Activated CD8-positive, alpha-beta memory T cell treated with anti-CD3 and anti-CD28 coated beads, Interleukin-2, amount 50 U/mL, for 24 hours (primary cell): ENCODE data around the gene CROCC2.

Experiments
- DNase-seq: peaks from one replicate; pipeline ENCODE4 v3.0.0-alpha.2; 2020; ENCODE audit errors: extremely low read depth

CROCC2 gene

DNA sequence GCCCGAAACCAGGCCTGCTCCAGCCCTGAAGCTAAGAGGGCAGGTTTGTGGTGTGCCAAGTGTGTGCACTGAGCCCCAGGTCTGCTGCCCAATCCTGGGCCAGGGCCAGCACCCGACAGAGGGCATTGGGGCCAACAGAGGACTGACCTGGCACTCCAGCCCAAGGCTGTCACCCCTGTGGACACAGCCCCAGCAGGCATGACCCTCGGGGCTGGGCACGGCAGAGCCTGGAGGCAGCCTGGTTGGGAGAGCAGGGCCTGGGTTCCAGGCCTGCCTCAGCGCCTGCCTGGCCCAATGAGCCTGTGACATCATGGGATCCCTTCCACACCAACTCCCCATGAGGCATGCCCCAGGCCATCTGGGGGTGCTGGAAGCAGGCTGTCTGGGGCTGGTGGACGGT is 81.5 kb downstream of the CROCC2 start:
- no peak for DNase-seq

DNA sequence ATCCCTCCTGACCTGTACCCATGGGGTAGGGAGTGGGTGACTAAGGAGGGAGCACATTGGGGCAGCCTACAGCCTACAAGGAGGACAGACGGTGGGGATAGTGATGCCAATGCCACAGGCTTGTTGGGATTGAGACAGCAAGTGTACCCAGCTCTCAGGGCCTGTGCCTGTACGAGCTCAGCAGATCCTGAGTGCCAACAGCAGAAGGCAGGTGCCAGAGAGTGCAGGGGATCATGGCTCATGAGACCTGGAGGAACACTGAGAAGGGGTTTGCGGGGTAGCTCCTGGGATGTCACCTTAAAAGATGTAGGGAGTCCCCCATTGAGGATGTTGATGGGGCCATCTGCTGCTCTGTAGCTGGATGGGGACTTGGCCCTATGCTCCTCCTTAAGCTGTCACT is 82.0 kb downstream of the CROCC2 start:
- no peak for DNase-seq

DNA sequence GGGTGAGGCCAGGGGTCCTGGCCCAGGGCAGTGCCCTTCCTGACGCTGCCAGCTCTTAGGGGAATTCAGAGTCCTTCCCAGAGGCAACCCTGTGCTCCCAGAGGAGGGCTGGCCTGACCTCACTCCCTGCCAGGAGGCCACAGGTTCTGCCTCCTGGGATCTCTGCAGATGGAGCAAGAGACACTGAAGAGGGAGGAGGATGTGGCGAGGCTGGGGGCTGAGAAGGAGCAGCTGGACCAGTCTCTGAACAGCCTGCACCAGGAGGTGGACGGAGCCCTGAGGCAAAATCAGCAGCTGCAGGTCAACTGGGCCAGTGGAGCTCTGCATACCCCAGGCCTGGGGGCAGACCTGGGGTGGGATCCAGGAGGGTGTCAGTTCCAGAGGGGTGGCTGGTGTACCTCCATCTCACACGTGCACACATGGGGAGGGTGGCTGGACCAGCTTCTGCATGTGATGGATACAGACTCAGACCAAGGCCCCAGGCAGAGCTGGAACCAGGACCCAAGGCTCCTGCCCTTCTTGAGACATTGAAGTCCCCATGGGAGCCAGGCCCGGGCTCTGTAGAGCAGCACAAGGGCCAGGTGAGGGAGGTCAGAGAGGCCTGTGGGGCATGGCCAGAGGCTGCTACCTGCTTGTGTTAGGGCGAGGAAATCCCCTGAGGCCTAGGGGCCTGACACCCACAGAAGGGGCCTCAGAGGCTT is 82.6 kb downstream of the CROCC2 start:
- no peak for DNase-seq

DNA sequence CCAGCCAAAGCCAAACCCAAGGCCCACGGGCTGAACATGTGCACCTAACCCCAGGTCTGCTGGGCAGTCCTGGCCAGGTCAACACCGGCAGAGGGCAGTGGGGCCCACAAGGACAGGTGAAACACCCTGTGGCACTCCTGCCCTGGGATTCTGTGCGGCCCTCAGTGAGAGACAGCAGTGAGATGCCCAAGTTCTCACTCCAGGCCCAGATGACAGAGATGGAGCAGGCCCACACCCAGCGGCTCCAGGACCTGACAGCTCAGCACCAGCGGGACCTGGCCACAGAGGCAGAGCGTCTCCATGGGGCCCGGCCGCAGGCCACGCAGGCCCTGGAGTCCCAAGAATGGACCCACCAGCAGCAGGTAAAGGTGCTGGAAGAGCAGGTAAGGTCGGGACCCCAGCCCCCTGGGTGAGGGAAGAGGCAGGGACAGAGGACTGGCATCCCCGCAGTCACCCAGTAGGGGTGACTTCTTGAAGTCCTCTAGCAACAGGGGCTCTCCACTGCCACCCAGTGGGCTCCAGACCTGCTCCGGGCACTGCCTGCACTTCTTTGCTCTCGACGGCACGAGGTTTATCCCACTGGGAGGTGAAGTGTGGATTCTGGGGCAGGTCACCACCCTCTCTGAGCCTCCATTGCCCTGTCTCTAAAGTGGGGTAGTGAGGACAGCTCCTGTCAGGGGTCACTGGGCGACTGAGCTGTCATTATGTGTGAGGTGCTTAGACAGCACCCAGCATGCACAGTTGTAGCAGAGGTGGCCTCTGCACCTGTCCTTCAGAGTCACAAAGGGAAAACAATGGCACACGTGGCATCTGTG is 83.5 kb downstream of the CROCC2 start:
- DNase-seq = no peak

DNA sequence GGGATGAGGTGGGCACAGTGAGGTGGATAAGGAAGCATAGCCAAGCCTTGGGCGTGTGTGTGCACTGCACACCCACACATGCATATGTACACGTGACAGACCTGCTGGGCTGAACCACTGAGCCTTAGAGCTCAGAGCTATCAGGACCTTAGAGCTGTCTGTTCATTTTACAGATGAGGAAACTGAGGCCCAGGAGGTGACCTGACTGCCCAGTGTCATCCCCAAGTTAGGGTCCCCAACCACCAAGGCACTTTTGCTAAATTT is 84.1 kb downstream of the CROCC2 start:
- no peak for DNase-seq

DNA sequence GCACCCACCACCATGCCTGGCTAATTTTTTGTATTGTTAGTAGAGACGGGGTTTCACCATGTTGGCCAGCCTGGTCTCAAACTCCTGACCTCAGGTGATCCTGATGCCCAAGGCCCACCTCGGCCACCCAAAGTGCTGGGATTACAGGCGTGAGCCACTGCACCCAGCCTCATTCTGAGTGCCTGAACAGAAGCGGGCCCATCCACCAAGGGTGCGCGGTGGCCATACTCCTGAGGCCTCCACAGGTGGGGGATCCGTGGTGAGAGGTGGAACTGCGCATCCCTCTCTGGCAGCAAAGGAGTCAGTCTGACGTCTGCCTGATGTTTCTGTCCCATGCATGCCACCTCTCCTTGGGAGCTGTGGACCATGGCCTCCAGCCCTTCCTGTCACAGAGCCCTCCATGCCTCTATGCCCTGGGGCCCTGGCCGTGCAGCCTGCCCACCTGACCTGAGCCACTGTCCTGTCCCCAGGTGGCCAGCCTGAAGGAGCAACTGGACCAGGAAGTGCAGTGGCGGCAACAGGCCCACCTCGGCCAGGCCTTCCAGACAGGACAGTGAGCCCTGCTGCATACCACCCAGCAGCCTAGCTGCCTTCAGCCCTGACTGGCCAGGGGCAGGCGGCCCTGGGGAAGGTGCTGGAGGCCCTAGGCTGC is 84.7 kb downstream of the CROCC2 start:
- DNase-seq = no peak

DNA sequence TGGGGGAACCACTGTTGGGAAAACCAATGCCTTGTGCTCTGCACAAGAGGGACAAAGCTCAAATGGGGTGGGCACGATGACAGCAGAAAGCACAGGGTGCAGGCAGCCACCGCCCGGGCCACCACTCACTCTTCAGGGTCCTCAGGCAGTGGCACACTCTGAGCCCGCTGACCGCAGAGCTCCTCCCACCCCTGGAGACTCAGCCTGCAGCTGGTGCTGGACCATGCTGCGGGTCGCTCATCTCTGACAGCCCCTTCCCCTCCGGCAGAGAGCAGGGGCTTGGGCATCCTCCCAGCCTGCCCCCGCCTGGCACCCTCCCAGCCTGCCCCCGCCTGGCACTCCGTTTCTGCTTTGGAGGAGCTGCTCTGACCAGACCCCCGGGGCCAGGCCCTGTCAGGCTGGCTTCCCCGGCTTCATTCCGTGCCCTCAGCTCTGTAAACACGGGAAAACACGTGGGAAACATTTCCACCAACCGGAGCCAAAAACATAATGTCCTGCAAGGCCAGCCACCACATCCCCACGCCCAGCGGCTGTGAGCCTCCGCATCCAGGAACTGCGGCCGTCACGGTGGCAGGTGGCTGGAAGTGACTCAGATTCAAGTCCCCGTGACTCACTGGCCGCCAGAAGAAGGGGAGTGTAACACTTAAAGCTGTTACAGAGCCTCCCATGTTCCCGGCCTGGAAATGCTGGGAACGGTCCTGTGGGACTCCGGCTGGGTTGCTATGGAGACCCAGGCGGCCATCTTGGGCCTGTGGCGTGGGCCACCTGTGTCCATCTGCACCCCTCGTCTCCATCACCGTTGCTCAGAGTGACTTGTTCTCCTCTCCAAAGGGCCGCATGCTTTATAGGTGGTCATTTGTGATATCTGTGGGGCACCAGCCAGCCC is 85.5 kb downstream of the CROCC2 start:
- DNase-seq = no peak

DNA sequence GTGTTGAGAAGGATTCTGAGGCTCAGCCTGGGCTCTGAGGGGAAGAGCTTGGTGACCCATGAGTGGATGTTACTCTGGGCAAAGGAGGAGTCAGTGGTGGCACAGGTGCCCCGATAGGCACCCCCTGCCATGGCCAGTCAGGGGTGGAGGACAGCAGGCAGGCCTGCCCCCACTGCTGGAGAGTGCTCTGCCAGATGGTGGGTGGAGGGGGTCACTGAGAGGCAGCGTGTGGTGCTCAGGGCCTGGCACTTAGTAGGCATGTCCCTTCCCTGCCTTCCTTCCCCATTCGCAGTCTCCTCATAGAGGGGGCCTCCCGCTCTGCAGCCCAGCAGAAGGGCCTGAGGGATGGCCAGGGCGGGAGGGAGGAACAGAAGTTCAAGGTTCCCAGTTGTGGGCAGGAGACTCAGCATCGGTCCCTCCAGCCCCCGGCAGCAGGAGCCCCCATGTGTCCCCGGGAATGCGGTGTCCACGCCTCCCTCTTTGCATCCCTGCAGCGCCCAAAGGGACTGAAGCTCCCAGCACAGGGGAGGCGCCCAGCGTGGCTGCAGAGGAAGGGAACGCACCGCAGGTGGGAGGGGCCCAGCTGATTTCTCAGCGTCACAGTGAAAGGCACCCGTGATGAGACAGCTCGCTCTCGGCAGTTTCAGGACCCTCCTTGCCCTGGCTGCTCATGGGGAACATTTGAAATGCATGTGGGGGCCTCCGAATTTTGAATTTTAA is 86.6 kb downstream of the CROCC2 start:
- no peak for DNase-seq

DNA sequence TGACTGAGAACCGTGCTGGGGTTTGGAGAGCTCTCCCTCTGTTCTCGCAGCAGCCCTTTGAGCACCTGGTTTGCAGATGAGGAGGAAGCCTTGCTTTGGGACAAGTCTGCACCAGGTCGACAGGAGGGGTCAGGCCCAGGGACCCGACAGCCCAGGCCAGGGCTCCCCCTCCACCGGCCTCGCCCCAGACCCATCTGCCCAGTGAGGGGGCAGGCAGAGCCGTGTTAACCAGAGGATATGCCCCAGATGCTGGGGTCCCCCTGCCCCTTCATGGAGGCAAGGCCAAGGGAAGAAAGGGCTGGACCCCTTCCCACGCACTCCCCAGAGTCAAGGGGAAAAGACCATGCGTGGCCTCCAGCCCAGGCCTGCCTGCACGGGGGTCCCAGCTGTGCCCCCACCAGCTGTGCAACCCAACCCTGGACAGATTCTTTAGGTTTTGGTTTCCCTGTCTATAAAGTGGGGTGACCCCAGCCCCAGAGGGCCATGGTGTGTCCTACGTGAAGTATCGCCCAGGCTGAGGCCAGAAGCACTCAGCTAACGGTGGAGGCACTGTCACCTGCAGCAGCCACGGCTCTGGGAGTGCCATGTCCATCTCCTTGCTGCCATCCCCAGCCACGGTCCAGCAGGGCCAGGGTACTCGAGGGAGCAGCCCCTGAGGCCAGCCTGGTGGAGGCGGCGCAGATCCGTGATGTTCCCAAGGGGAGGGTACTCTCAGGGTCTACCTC is 87.5 kb downstream of the CROCC2 start:
- no peak for DNase-seq

DNA sequence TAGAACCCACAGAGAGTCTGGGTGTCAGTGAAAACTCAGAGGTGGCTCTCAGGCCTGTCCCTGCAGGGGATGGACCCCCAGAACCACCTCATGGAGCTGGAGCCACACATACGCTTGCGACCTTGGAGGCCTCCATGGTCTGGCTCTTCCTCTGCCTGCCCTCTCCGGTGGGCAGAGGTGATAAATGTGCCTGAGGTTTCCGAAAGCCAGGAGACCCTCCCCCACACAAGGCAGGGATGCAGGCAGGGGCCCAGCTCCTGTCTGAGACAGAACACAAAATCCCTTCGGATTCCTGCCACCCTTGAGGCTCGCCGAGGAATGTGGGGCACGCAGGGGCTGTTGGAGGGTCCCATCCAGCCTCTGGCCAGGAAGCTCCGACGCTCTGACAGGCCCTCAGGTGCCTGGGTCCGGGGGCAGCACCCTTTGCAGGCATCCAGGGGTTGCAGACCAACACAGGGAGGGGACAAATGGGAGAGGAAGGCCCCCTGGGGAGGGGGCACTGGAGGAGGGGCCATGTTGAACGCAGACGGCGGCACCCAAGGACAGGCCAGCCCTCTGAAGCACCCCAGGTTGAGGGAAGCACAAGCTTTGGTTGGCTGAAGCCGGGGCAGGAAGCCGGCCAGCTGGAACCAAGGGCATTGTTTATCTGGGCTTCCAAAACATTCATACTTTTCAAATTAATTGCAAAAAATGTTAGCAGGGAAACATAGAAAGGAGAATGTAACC is 88.2 kb downstream of the CROCC2 start:
- no peak for DNase-seq

DNA sequence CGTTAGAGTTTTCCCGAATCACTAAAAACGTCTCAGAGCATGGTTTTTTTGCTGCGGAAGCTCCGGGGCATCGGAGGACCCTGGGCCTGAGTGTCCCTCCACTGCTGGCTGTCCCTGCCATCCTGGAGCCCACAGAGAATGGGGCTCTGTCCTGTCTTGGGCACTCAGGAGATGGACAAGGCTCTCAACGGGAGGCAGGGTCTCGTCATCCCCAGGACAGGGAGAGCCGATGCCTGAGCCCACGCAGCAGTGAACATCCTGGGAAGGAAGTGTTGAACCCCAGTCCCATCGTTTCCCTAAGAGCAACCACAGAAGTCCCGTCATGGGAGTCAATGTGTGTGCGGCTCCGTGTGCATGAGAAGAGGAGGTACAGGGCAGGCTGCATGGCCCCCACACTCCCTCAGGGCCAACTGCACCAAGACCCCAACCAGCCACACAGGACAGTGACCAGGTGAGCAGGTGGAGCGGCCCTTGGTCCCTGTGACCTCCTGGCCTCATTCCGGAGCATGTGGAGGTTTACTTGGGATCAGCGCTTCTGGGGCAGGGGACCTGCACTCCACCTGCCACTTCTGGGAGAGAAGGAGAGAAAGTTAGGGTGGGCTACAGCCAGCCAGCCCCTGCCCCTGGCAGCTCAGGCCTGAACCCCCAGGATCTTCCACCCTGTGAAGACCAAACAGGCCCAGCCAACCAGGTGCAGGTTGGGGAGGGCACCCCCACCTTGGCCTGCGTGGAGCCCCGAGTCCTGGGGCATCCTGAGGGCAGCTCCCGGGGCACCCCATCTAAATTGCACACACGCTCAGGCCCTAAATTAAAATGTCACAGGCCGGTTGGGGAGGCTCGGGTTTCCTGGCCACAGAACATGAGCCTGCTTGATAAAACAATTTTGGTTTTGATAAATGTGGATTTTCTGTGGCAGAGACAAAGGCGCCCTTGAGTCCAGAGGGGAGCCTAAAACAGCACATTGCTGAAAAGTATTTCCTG is 89.2 kb downstream of the CROCC2 start:
- DNase-seq = no peak

DNA sequence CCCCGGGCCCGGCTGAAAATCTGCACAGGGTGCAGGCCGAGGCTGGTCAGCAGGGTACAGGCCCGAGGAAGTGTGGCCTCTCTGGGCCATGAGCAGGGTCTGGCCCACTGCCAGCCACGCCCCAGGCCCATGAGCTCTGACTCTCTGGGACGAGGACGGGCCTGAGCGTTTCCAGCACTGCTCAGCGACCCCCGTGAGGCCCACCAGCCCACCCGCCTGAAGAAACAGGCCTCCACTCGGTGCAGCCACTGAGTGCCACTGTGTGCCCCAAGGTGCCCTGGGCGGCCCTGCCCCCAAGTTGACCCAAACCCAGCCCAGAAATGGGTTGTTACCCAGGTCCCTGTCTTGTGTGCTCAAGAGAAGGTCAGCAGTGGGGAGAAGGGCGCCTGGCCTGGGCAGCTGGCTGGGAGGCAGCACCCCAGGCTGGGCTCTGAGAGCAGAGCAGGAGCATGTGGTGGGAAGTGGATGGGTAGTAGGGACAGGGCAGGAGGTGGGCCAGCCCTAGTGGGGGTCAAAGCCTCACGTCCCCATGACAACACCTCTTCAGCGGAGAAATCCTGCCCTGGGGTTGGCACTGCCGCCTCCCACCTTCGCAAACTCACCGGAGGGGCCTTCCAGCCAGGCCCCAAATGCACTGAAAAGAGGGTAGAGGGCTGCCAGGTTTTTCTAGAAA is 90.2 kb downstream of the CROCC2 start:
- DNase-seq = no peak

DNA sequence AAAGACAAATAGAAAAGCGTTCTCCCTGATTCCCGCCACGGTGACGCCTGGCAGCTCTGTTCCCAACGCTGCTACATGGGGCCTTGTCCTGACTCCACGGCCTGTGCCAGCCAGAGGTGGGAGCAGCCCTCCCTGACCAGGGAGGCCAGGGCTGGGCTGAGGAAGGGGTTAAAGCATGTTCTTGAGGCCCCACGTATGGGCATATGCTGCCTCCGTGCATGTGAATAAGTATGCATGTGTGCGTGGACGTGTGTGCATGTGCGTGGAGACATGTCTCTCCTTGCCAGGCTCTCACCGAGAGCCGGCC is 90.7 kb downstream of the CROCC2 start:
- DNase-seq = no peak

DNA sequence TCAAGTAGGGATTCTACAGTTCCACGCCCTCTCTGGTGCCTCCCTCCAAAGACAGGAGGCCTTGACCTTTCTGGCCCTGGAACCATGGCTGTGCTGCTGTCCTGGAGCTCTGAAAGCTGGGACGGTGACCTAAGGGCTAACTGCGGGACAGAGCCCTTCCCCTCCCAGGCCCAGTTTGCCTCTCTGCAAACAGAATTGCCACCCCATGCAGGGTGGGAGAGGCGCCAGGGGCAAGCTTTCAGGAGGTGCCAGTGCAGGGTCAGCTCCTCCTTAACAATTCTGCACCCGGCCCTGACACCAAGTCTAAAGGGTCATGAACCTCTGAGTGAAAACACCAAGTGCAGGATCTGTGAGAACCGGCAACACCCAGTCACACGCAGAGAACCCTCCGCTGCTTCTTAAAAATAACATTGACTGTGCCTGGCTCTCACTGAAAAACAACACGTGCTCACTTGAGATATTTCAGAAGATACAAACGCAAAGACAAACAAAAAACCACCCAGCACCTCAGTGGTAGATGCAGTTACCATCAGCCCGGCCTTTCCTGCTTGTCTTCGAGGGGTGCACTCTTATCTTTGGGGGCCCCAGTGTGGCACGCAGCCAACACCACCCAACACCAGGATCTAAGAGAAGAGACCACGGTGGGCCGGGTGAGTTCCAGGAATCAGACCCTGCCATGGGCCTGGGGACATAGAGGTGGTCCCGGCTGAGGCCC is 91.2 kb downstream of the CROCC2 start:
- DNase-seq = no peak

DNA sequence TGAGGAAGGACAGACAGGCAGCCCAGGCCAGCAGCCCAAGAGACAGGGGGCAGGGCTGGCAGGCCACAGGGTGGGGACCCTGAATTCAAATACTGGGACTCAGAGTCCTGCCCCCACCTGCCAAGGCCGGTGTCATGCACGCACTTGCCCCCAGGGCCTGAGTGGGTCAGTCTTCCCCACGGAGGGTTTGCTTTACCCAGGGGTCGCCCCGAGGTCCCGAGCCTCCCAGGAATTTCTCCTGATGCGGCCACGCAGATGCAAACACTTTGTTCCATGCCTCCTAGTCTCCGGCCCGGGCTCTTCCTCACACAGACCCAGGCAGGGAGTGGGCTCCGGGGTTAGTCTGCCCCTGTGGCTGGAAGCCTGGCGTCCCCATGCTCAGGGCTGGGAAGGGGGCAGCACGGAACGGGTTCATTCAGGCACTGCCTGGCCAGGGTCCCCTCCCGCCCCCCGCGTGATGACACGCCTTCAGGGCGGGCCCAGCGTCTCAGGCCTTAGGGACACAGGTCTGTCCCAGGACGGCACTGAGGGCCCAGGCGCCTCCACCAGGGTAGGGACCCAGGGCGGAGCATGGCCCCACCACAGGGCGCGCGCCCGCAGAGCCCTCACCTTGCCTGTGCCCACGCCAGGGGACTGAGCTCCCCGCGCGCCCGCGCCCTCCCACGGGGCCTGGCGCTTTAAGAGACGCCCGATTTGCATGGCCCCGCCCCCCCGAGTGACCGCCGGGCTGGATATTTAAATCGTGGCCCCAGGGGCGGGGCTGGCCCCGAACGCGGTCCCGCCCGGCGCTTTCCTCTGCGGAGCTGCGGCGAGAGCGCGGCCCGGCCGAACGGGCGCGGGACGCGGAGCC is 91.9 kb downstream of the CROCC2 start, which contains the start of gene SNED1:
Gene SNED1 (plus strand): TSS at position 763 of the 850 bp plus-strand sequence. CDS start 220 bp downstream, outside the sequence.
- DNase-seq = no peak

DNA sequence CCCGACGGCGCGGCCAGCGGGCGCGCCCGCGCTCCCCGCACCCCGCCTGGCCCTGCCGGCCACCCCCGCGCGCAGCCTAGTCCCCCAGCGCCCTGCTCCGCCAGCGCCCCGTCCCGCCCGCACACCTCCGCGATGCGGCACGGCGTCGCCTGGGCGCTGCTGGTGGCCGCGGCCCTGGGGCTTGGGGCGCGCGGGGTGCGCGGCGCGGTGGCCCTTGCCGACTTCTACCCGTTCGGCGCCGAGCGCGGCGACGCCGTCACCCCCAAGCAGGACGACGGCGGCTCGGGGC is 92.5 kb downstream of the CROCC2 start:
- DNase-seq = no peak
